ENCODE results near the gene GUCD1. TPM values are rescaled to one million over a fixed set of nuclear protein-coding genes. Genes with fewer than 3 reads are reported as not detected.

Gene GUCD1
- total RNA-seq, 1 experiment from 2014 or later, result 87.4 TPM

GRCh38 chr22:24578355-24579257, 23.7 kb upstream of the GUCD1 start:
- no peak overlapping the region for H3K18ac ChIP-seq (ENCODE audit: insufficient read length, low read depth, low read length)
- no peak overlapping the region for H2AFZ ChIP-seq (ENCODE audit: low read length)
- H4K5ac ChIP-seq (ENCODE audit: insufficient read length, low read depth, low read length), result no peak overlapping the region
- Mint-ChIP-seq H3K4me3 (no peak overlapping the region), H3K9me3 (no peaks in the 10 kb centered on the region), H3K27ac (peak overlapping the region; percentile 3 to 46 (median 42); a peak in 3 of 7 replicates), H3K4me1 (no peaks in the 10 kb centered on the region), H3K27me3 (ENCODE audit: low read depth) (no peaks in the 10 kb centered on the region; the same call in 1 of the 2 replicates), H3K36me3 (ENCODE audit: insufficient read depth in 1 of 3, low read depth in 3 of 3) (peaks cover 12 to 25% (median 20%) of the 10 kb centered on the region in 3 experiments; a peak in 6 of 7 replicates)
- H3T11ph ChIP-seq (ENCODE audit: low read length), result no peak overlapping the region
- no peak overlapping the region for H4K8ac ChIP-seq (replicated peaks; ENCODE audit: insufficient read length, low read depth, low read length)
- no peaks in the 10 kb centered on the region for H3K27me3 ChIP-seq (ENCODE audit: insufficient read depth, low read length)
- DNase-seq, result no peak
- H3K27ac ChIP-seq (ENCODE audit: insufficient read length, low read depth, low read length), result no peak overlapping the region
- no peaks in the 10 kb centered on the region for H3K4me1 ChIP-seq (ENCODE audit: insufficient read depth, low read length)
- H3K4ac ChIP-seq (ENCODE audit: low read depth, low read length), result no peak overlapping the region
- no peaks in the 10 kb centered on the region for H3K9me3 ChIP-seq (ENCODE audit: control insufficient read depth, low read depth, low read length)
- H4K20me1 ChIP-seq (ENCODE audit: control insufficient read depth, insufficient read depth, insufficient read length), result no peaks in the 10 kb centered on the region
- no peak overlapping the region for H2AK5ac ChIP-seq (ENCODE audit: insufficient read length, low read length)
- WGBS (ENCODE audit: extremely low coverage, insufficient read length, low lambda C conversion rate), result no CpG with 5 or more reads among the region's 8 CpGs
- H3K9ac ChIP-seq (ENCODE audit: extremely low read depth, insufficient read length, low read length), result no peak overlapping the region
- no peaks in the 10 kb centered on the region for H3K79me2 ChIP-seq (ENCODE audit: insufficient read depth, low read length)
- H3K23me2 ChIP-seq (ENCODE audit: insufficient read length, low read depth, low read length, poor library complexity, severe bottlenecking), result no peaks in the 10 kb centered on the region
- H4K91ac ChIP-seq (ENCODE audit: insufficient read length, low read depth, low read length), result no peak overlapping the region
- H2BK15ac ChIP-seq (ENCODE audit: low read depth, low read length), result no peak overlapping the region
- no peak overlapping the region for H2BK12ac ChIP-seq (ENCODE audit: insufficient read length, low read depth, low read length)
- H3K4me2 ChIP-seq (ENCODE audit: insufficient read depth, insufficient read length, low read length), result no peak overlapping the region
- no peak overlapping the region for H3K14ac ChIP-seq (ENCODE audit: insufficient read depth, low read length)
- no peak overlapping the region for H2BK20ac ChIP-seq (ENCODE audit: low read depth, low read length, poor library complexity, severe bottlenecking)
- no peak overlapping the region for H2BK120ac ChIP-seq (ENCODE audit: low read depth, low read length, poor library complexity, severe bottlenecking)
- no peak for TF ChIP-seq CTCF (conservative IDR thresholded peaks at IDR 0.05)
- no peak overlapping the region for H3K56ac ChIP-seq (ENCODE audit: insufficient read length, low read depth, low read length)
- H3K79me1 ChIP-seq (ENCODE audit: insufficient read depth, low read depth, low read length, poor library complexity, severe bottlenecking), result no peaks in the 10 kb centered on the region
- H3K23ac ChIP-seq (ENCODE audit: insufficient read length, low read depth, low read length), result no peak overlapping the region
- no peak overlapping the region for H2BK5ac ChIP-seq (ENCODE audit: insufficient read length, low read length)
